A549 (cell line): Measurements from ENCODE around the gene LARGE2. TPM values are rescaled to one million over a fixed set of nuclear protein-coding genes. Genes with fewer than 3 reads are reported as not detected.

Experiments used
- ATAC-seq, 2 experiments: fragments of 200-7000 bp in 1 of 2; fragments of >200 bp in 1 of 2; cut with Nextera tagmentation in 1 of 2; cut with Tn5 transposase in 1 of 2; 3 replicates each; pipeline versions ENCODE4 v1.8.0 to v1.9.1; 2018 to 2020; ENCODE audit warnings: mild to moderate bottlenecking in 1 of 2, moderate library complexity in 1 of 2
- CTCF ChIA-PET: fragments of 300-600 bp; sonication (Branson Sonifier 250); formaldehyde crosslinking; extraction: SDS; loops from one replicate; lab custom pipeline; 2021; ENCODE audit warnings: antibody characterized with exemption, inconsistent platforms; lab: Yijun Ruan, JAX
- POLR2A ChIA-PET: fragments of 350-600 bp; formaldehyde crosslinking; extraction: SDS; loops from one replicate; lab custom pipeline; 2021; ENCODE audit warnings: antibody characterized with exemption, inconsistent platforms; lab: Yijun Ruan, JAX
- DNase-seq, 2 experiments: peaks; one replicate each; pipeline versions ENCODE4 v3.0.0 to v3.0.0-alpha.2; 2011 to 2016; ENCODE audit warnings: low read depth in 1 of 2, low spot score in 1 of 2
- FAIRE-seq: peaks from 2 replicates; lab custom pipeline; 2011; peaks lifted over from hg19 to GRCh38; lab: Jason Lieb, UNC
- H3K27ac ChIP-seq, 2 experiments: fragments of >200 bp; sonication (Bioruptor Twin); formaldehyde crosslinking; 3 replicates each; pipeline ENCODE4 v1.5.1; 2016 to 2017
- H3K4me1 ChIP-seq: fragments of >200 bp; sonication (Bioruptor Twin); formaldehyde crosslinking; 3 replicates; pipeline ENCODE4 v1.6.1; 2016
- H3K4me2 ChIP-seq: fragments of >200 bp; sonication (Bioruptor Twin); formaldehyde crosslinking; 3 replicates; pipeline ENCODE4 v1.6.1; 2016
- H3K4me3 ChIP-seq: fragments of >200 bp; sonication (Bioruptor Twin); formaldehyde crosslinking; 3 replicates; pipeline ENCODE4 v1.5.1; 2016
- H3K9me3 ChIP-seq: fragments of >200 bp; sonication (Bioruptor Twin); formaldehyde crosslinking; 3 replicates; pipeline ENCODE4 v1.6.1; 2016
- CBX2 ChIP-seq: fragments of 200-600 bp; sonication (generic); IDR thresholded peaks from 2 replicates; pipeline ENCODE4 v1.6.1; 2016; ENCODE audit warnings: low read depth, mild to moderate bottlenecking, borderline replicate concordance
- CBX8 ChIP-seq: fragments of 200-600 bp; sonication (generic); IDR thresholded peaks from 2 replicates; pipeline ENCODE4 v1.6.1; 2016
- CEBPB ChIP-seq, 2 experiments: fragments of >200 bp in 1 of 2; sonication (Bioruptor Twin) in 1 of 2; formaldehyde crosslinking in 1 of 2; IDR thresholded peaks; 2 replicates each; pipeline ENCODE4 v1.6.1; 2012 to 2016
- CHD2 ChIP-seq: fragments of 150-350 bp; IDR thresholded peaks from 2 replicates; pipeline ENCODE4 v1.6.1; 2014; ENCODE audit warnings: low read length; ENCODE audit not compliant: partially characterized antibody
- CHD4 ChIP-seq: fragments of 200-600 bp; sonication (generic); IDR thresholded peaks from 2 replicates; pipeline ENCODE4 v1.6.1; 2016; ENCODE audit warnings: antibody characterized with exemption, mild to moderate bottlenecking, borderline replicate concordance
- EHF ChIP-seq: fragments of 250-450 bp; sonication (Bioruptor Pico); IDR thresholded peaks from 2 replicates; pipeline ENCODE4 v1.5.0; 2020; ENCODE audit warnings: mild to moderate bottlenecking
- EP300 ChIP-seq, 2 experiments: fragments of >200 bp; sonication (Bioruptor Twin); formaldehyde crosslinking; IDR thresholded peaks; 2 replicates in 1 of 2; 3 replicates in 1 of 2; pipeline ENCODE4 v1.6.1; 2016 to 2017
- FOSB ChIP-seq: fragments of 250-450 bp; sonication (Bioruptor Pico); IDR thresholded peaks from 2 replicates; pipeline ENCODE4 v1.5.0; 2020; ENCODE audit warnings: mild to moderate bottlenecking, moderate library complexity
- KDM1A ChIP-seq: fragments of 200-600 bp; sonication (generic); IDR thresholded peaks from 2 replicates; pipeline ENCODE4 v1.6.1; 2016; ENCODE audit warnings: low read depth, mild to moderate bottlenecking
- NFE2L2 ChIP-seq: fragments of 150-350 bp; conservative IDR thresholded peaks from 2 replicates; pipeline ENCODE4 v1.6.1; 2014; ENCODE audit warnings: low read length
- NPAS2 ChIP-seq: fragments of 250-450 bp; sonication (Bioruptor Pico); IDR thresholded peaks from 2 replicates; pipeline ENCODE4 v1.8.0; 2022; ENCODE audit warnings: mild to moderate bottlenecking, moderate library complexity, borderline replicate concordance
- NR3C1 ChIP-seq: fragments of >200 bp; sonication (Bioruptor Twin); formaldehyde crosslinking; IDR thresholded peaks from 3 replicates; pipeline ENCODE4 v1.6.1; 2017
- PHF8 ChIP-seq: fragments of 200-600 bp; sonication (generic); IDR thresholded peaks from 2 replicates; pipeline ENCODE4 v1.6.1; 2016; ENCODE audit warnings: low read depth, mild to moderate bottlenecking, antibody characterized with exemption, moderate library complexity, borderline replicate concordance
- POLR2A ChIP-seq: IDR thresholded peaks from 2 replicates; pipeline ENCODE4 v1.6.1; 2012; ENCODE audit warnings: mild to moderate bottlenecking, low read length
- POLR2AphosphoS2 ChIP-seq: conservative IDR thresholded peaks from 2 replicates; pipeline ENCODE4 v1.6.1; 2012; ENCODE audit warnings: low read length, improper control_type of control experiment, inconsistent platforms
- RAD21 ChIP-seq, 2 experiments: fragments of >200 bp in 1 of 2; sonication (Bioruptor Twin) in 1 of 2; formaldehyde crosslinking in 1 of 2; IDR thresholded peaks in 1 of 2; conservative IDR thresholded peaks in 1 of 2; 2 replicates in 1 of 2; 3 replicates in 1 of 2; pipeline ENCODE4 v1.6.1; 2012 to 2018; ENCODE audit warnings: inconsistent platforms in 1 of 2
- SMC3 ChIP-seq: fragments of >200 bp; sonication (Bioruptor Twin); formaldehyde crosslinking; IDR thresholded peaks from 3 replicates; pipeline ENCODE4 v1.6.1; 2018; ENCODE audit warnings: inconsistent platforms
- SREBF2 ChIP-seq: fragments of 450-650 bp; IDR thresholded peaks from 2 replicates; pipeline ENCODE4 v1.6.1; 2014; ENCODE audit warnings: mild to moderate bottlenecking, moderate library complexity
- ZNF302 ChIP-seq: fragments of 250-450 bp; sonication (Bioruptor Pico); IDR thresholded peaks from 2 replicates; pipeline ENCODE4 v1.9.0; 2021; ENCODE audit warnings: inconsistent platforms, mild to moderate bottlenecking, moderate library complexity
- ZSCAN20 ChIP-seq: fragments of 250-450 bp; sonication (Bioruptor Pico); IDR thresholded peaks from 2 replicates; pipeline ENCODE4 v1.8.0; 2022; ENCODE audit warnings: mild to moderate bottlenecking, moderate library complexity
- WGBS: methylation state at CpG from one replicate; pipeline ENCODE4 v1.1.6; 2017; ENCODE audit errors: missing lambda C conversion rate; 5-methylcytosine and 5-hydroxymethylcytosine counted together
- polyA plus RNA-seq, 4 experiments: library from polyadenylated mRNA; depleted of rRNA in 3 of 4; stranded (reverse); fragments of >200 nt; fragmentation: RNase III in 1 of 4; extraction: RNeasy Plus Mini Kit Qiagen cat#74134 plus additional on column Dnase treatment in 1 of 4; gene quantifications; 2 replicates in 3 of 4; 3 replicates in 1 of 4; pipeline ENCODE4 v1.2.3, GENCODE V29; 2011 to 2017
- TF ChIP-seq, protein P1 (sequence below): fragments of 250-450 bp; sonication (Bioruptor Pico); IDR thresholded peaks from 2 replicates; pipeline ENCODE4 v1.5.0; 2020; ENCODE audit warnings: low read depth, mild to moderate bottlenecking, moderate library complexity
- TF ChIP-seq, protein P2 (sequence below): IDR thresholded peaks from 2 replicates; pipeline ENCODE4 v1.6.1; 2012; ENCODE audit warnings: low read depth, borderline replicate concordance
- TF ChIP-seq, protein P3 (sequence below): IDR thresholded peaks from 2 replicates; pipeline ENCODE4 v1.6.1; 2012
- TF ChIP-seq, protein P4 (sequence below): fragments of >200 bp; sonication (Bioruptor Twin); formaldehyde crosslinking; IDR thresholded peaks from 2 replicates; pipeline ENCODE4 v1.6.1; 2016
- TF ChIP-seq, protein P5 (sequence below): fragments of 150-350 bp; IDR thresholded peaks from 2 replicates; pipeline ENCODE4 v1.6.1; 2014; ENCODE audit warnings: low read depth, mild to moderate bottlenecking, low read length
- TF ChIP-seq, protein P6 (sequence below): fragments of >200 bp; sonication (Bioruptor Twin); formaldehyde crosslinking; IDR thresholded peaks from 3 replicates; pipeline ENCODE4 v1.6.1; 2016
- TF ChIP-seq, protein P7 (sequence below): fragments of 450-650 bp; IDR thresholded peaks from 2 replicates; pipeline ENCODE4 v1.6.1; 2014; ENCODE audit warnings: antibody characterized with exemption

LARGE2 gene
- polyA plus RNA-seq, 2 of the 4 experiments (the other 2 are of a cell fraction), result 0.97 to 2.3 TPM

DNA sequence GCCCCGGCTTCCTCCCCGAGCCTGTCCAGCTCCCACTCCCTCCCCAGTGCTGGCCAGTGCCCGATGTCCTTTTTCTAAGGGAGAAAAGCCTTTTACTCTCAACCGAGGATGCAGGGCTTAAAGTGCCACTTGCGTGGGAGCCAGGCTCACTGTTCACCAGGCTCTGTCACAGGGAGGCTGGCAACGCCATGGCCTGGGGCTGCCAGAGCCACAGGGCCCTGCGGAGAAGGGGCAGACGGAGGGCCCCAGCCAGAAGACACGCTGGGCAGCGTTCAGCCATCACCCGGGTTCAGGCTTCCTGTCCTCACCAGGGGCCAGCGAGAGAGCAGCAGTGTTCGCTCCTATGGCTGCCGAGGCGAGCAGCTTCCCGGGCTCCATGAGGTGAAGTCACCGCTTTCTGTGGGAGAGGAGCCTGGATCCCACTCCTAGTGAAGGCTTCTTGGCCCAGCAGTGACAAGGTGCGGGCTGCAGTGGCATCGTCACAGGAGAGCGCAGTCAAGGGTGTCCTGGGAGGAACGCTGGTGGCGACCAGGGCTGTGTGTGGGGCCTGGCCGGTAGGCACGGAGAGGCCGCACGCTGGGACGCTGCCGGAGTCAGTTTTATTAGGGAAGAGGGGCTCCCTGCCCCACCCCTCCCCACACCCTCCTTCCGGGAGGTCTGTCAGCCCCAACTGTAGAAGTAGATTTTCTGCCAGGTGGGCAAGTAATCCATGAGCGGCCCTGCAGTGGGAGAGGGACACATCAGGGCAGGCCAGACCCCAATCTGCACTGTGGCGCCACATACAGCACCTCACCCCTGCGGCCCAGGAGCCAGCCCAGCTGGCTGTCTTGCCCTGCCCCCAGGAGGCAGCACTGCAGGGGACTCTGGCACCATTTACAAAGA lies 12.6 kb upstream of the LARGE2 start:
- DNase-seq (no peak), FAIRE-seq (no peak), ATAC-seq (no peak)
- POLR2A ChIA-PET, result interaction anchor here (1.0 to 2.3 kb wide), 2 partner anchors 8 to 11 kb away, joined by 3 to 9 read pairs; partner anchors contain the start of gene PEX16
- H3K4me2 ChIP-seq, result no peak overlapping the region
- no peaks in the 10 kb centered on the region for H3K4me1 ChIP-seq
- CTCF ChIA-PET, result interaction anchor here (0.9 to 2.0 kb wide), 2 partner anchors 10 to 37 kb away, joined by 3 to 8 read pairs; no protein-coding TSS in a partner anchor
- no peak overlapping the region for H3K4me3 ChIP-seq
- no peaks in the 10 kb centered on the region for H3K9me3 ChIP-seq
- TF ChIP-seq SREBF2 (no peak), EHF (CRISPR knock-in tag) (no peak), FOSB (CRISPR knock-in tag) (no peak), CHD4 (no peak), KDM1A (no peak), ZNF302 (CRISPR knock-in tag) (no peak), NFE2L2 (no peak), RAD21 (conservative IDR thresholded peaks at IDR 0.05 in 1 of 2, IDR thresholded peaks at IDR 0.05 in 1 of 2) (no peak), SMC3 (no peak), POLR2A (no peak), EP300 (IDR thresholded peaks at IDR 0.05) (no peak), NR3C1 (no peak), ZSCAN20 (CRISPR knock-in tag) (no peak), NPAS2 (CRISPR knock-in tag) (no peak), CEBPB (IDR thresholded peaks at IDR 0.05) (no peak)
- TF ChIP-seq, protein P1, sequence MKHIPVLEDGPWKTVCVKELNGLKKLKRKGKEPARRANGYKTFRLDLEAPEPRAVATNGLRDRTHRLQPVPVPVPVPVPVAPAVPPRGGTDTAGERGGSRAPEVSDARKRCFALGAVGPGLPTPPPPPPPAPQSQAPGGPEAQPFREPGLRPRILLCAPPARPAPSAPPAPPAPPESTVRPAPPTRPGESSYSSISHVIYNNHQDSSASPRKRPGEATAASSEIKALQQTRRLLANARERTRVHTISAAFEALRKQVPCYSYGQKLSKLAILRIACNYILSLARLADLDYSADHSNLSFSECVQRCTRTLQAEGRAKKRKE (CRISPR knock-in tag), result no peak
- TF ChIP-seq, protein P2, sequence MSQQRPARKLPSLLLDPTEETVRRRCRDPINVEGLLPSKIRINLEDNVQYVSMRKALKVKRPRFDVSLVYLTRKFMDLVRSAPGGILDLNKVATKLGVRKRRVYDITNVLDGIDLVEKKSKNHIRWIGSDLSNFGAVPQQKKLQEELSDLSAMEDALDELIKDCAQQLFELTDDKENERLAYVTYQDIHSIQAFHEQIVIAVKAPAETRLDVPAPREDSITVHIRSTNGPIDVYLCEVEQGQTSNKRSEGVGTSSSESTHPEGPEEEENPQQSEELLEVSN, result no peak
- TF ChIP-seq, protein P3, sequence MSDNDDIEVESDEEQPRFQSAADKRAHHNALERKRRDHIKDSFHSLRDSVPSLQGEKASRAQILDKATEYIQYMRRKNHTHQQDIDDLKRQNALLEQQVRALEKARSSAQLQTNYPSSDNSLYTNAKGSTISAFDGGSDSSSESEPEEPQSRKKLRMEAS, result no peak
- TF ChIP-seq, protein P4, sequence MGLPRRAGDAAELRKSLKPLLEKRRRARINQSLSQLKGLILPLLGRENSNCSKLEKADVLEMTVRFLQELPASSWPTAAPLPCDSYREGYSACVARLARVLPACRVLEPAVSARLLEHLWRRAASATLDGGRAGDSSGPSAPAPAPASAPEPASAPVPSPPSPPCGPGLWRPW, result no peak
- no peak overlapping the region for H3K27ac ChIP-seq
- 86% methylated on average over 25 of the region's 32 CpGs for WGBS

DNA sequence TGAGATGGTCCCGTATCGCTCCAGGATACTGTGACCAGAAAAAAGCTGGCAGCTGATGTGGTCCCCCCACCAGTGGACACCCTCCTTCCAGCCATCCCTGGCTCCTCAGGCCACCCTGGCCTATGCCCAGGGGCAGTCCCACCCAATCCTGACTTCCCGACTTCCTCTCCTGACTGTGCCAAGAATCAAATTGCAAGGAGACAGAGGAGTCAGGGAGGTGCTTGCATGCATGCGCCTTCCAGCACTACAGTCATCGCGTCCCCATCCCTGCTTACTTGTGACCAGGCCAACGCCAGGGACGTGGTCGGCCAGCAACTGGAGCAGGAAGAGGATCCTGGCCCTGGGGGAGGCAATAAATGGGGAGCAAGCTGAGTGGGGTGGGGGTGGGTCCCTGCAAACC lies 11.8 kb upstream of the LARGE2 start:
- TF ChIP-seq, protein P3, result no peak
- TF ChIP-seq CBX2 (no peak), CBX8 (no peak), CHD4 (no peak), POLR2AphosphoS2 (no peak), SREBF2 (no peak), PHF8 (no peak), CHD2 (no peak)
- TF ChIP-seq, protein P5, sequence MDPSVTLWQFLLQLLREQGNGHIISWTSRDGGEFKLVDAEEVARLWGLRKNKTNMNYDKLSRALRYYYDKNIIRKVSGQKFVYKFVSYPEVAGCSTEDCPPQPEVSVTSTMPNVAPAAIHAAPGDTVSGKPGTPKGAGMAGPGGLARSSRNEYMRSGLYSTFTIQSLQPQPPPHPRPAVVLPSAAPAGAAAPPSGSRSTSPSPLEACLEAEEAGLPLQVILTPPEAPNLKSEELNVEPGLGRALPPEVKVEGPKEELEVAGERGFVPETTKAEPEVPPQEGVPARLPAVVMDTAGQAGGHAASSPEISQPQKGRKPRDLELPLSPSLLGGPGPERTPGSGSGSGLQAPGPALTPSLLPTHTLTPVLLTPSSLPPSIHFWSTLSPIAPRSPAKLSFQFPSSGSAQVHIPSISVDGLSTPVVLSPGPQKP, result no peak
- TF ChIP-seq, protein P6, sequence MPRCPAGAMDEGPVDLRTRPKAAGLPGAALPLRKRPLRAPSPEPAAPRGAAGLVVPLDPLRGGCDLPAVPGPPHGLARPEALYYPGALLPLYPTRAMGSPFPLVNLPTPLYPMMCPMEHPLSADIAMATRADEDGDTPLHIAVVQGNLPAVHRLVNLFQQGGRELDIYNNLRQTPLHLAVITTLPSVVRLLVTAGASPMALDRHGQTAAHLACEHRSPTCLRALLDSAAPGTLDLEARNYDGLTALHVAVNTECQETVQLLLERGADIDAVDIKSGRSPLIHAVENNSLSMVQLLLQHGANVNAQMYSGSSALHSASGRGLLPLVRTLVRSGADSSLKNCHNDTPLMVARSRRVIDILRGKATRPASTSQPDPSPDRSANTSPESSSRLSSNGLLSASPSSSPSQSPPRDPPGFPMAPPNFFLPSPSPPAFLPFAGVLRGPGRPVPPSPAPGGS, result no peak
- TF ChIP-seq, protein P7, sequence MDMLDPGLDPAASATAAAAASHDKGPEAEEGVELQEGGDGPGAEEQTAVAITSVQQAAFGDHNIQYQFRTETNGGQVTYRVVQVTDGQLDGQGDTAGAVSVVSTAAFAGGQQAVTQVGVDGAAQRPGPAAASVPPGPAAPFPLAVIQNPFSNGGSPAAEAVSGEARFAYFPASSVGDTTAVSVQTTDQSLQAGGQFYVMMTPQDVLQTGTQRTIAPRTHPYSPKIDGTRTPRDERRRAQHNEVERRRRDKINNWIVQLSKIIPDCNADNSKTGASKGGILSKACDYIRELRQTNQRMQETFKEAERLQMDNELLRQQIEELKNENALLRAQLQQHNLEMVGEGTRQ, result no peak
- ATAC-seq, result no peak
- ChIA-PET CTCF (no interaction called here), POLR2A (no interaction called here)
- H3K4me3 ChIP-seq, result no peak overlapping the region
- H3K4me2 ChIP-seq, result no peak overlapping the region
- no peak for FAIRE-seq
- H3K9me3 ChIP-seq, result no peaks in the 10 kb centered on the region
- H3K27ac ChIP-seq, result no peak overlapping the region
- DNase-seq, result no peak
- 96% methylated on average over 5 of the region's 9 CpGs for WGBS
- H3K4me1 ChIP-seq, result no peaks in the 10 kb centered on the region
